RWPE2 (cell line): Measurements from ENCODE around the gene NALF2.

ENCODE experiments used
- ATAC-seq: fragments of 200-7000 bp; cut with Tn5 transposase; 3 replicates; pipeline ENCODE4 v1.9.1; 2021; ENCODE audit warnings: low read depth
- DNase-seq: peaks from one replicate; pipeline ENCODE4 v3.0.0-alpha.2; 2020; ENCODE audit warnings: low spot score
- H3K27ac ChIP-seq: fragments of 450-650 bp; 2 replicates; pipeline ENCODE4 v1.5.1; 2017; ENCODE audit warnings: mild to moderate bottlenecking; ENCODE audit not compliant: poor library complexity, severe bottlenecking
- H3K27me3 ChIP-seq: fragments of 250-450 bp; sonication (Bioruptor Pico); 2 replicates; pipeline ENCODE4 v1.5.1; 2021; ENCODE audit warnings: mild to moderate bottlenecking, moderate library complexity; ENCODE audit not compliant: insufficient read depth, poor library complexity, severe bottlenecking
- H3K36me3 ChIP-seq: fragments of 250-450 bp; sonication (Bioruptor Pico); 2 replicates; pipeline ENCODE4 v1.5.1; 2020; ENCODE audit warnings: low read depth, mild to moderate bottlenecking, moderate library complexity
- H3K4me1 ChIP-seq: fragments of 250-450 bp; sonication (Bioruptor Pico); 2 replicates; pipeline ENCODE4 v1.5.1; 2021; ENCODE audit warnings: mild to moderate bottlenecking, moderate library complexity; ENCODE audit not compliant: insufficient read depth, poor library complexity, severe bottlenecking
- H3K4me3 ChIP-seq: fragments of 250-450 bp; sonication (Bioruptor Pico); 2 replicates; pipeline ENCODE4 v1.5.1; 2021; ENCODE audit warnings: mild to moderate bottlenecking, moderate library complexity; ENCODE audit not compliant: severe bottlenecking
- H3K9me3 ChIP-seq: fragments of 250-450 bp; sonication (Bioruptor Pico); 2 replicates; pipeline ENCODE4 v1.5.1; 2021; ENCODE audit warnings: mild to moderate bottlenecking, moderate library complexity; ENCODE audit not compliant: severe bottlenecking
- CTCF ChIP-seq: fragments of 450-650 bp; IDR thresholded peaks from one replicate; pipeline ENCODE4 v1.5.1; 2017; ENCODE audit warnings: mild to moderate bottlenecking, moderate library complexity; ENCODE audit not compliant: poor library complexity, severe bottlenecking

NALF2 gene

GRCh38 chrX:69504626-69505612, 793 bp downstream of the NALF2 start:
- H3K27me3 ChIP-seq = peaks cover 6% of the 10 kb centered on the region
- no peaks in the 10 kb centered on the region for H3K36me3 ChIP-seq
- no peaks in the 10 kb centered on the region for H3K9me3 ChIP-seq
- no peak for TF ChIP-seq CTCF
- H3K27ac ChIP-seq = no peak overlapping the region
- H3K4me3 ChIP-seq = peak overlapping the region; percentile 41
- no peaks in the 10 kb centered on the region for H3K4me1 ChIP-seq
- no peak for DNase-seq
- ATAC-seq = no peak; the same call in 1 of the 3 replicates

GRCh38 chrX:69505772-69506616, 1.9 kb downstream of the NALF2 start:
- Histone ChIP-seq H3K27ac (no peak overlapping the region), H3K27me3 (peaks cover 6% of the 10 kb centered on the region), H3K36me3 (no peaks in the 10 kb centered on the region), H3K4me3 (no peak overlapping the region), H3K9me3 (no peaks in the 10 kb centered on the region), H3K4me1 (no peaks in the 10 kb centered on the region)
- no peak for TF ChIP-seq CTCF
- DNase-seq (no peak), ATAC-seq (no peak)

- Histone ChIP-seq H3K9me3 (no peaks in the 10 kb centered on the region), H3K36me3 (no peaks in the 10 kb centered on the region), H3K27me3 (peaks cover 6% of the 10 kb centered on the region), H3K4me1 (no peaks in the 10 kb centered on the region), H3K4me3 (no peak overlapping the region), H3K27ac (no peak overlapping the region)
- ATAC-seq (peak; percentile 46; the same call in 1 of the 3 replicates), DNase-seq (no peak)
- TF ChIP-seq CTCF = no peak
These were observed 2.7 kb downstream of the NALF2 start for GRCh38 chrX:69506617-69507499.

- no peak for TF ChIP-seq CTCF
- no peak for ATAC-seq
- H3K4me3 ChIP-seq = no peak overlapping the region
- H3K27me3 ChIP-seq = peaks cover 6% of the 10 kb centered on the region
- no peaks in the 10 kb centered on the region for H3K9me3 ChIP-seq
- no peak overlapping the region for H3K27ac ChIP-seq
- DNase-seq = no peak
- no peaks in the 10 kb centered on the region for H3K36me3 ChIP-seq
- no peaks in the 10 kb centered on the region for H3K4me1 ChIP-seq
These were observed 3.3 kb downstream of the NALF2 start for GRCh38 chrX:69507500-69507789.
